ENCODE results near the gene ADAM10.

DNA sequence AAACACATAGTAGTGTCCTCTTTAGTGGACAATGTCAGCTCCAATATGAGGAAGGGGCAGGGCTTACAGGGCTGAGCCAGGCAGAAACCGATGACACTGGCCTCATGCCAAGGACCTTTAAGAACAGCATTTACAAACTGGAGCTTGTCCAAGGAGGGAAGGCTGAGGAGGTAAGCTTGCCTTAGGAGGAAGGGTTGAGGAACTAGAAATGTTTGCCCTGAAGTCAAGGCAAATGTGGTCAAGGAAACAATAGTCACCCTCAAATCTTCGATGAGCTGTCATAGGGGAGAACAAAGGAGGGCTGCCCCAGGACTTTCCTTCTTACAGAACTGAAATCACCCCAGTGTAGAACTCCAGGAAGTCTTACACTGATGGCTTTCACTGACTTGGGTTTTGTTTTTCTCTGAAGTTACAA is 181.3 kb downstream of the ADAM10 start:
- TF ChIP-seq, protein P1, sequence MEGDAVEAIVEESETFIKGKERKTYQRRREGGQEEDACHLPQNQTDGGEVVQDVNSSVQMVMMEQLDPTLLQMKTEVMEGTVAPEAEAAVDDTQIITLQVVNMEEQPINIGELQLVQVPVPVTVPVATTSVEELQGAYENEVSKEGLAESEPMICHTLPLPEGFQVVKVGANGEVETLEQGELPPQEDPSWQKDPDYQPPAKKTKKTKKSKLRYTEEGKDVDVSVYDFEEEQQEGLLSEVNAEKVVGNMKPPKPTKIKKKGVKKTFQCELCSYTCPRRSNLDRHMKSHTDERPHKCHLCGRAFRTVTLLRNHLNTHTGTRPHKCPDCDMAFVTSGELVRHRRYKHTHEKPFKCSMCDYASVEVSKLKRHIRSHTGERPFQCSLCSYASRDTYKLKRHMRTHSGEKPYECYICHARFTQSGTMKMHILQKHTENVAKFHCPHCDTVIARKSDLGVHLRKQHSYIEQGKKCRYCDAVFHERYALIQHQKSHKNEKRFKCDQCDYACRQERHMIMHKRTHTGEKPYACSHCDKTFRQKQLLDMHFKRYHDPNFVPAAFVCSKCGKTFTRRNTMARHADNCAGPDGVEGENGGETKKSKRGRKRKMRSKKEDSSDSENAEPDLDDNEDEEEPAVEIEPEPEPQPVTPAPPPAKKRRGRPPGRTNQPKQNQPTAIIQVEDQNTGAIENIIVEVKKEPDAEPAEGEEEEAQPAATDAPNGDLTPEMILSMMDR (conservative IDR thresholded peaks at IDR 0.05; ENCODE audit: low read length), result no peak
- no peak for TF ChIP-seq EZH2phosphoT487 (IDR thresholded peaks at IDR 0.05; ENCODE audit: borderline replicate concordance)

Data from Loucy (cell line).